Renal cortex interstitium (tissue), 11 donors: ENCODE measurements around the gene CAPN12. TPM values are rescaled to one million over a fixed set of nuclear protein-coding genes. Genes with fewer than 3 reads are reported as not detected.
"Not testable (repeated sequence)": the region's sequence is repeated elsewhere in the genome, so short reads cannot be mapped to it uniquely, and the experiment has no call there.

Source experiments
- DNase-seq, 11 donors: peaks; one replicate each; pipeline ENCODE4 v3.0.0-alpha.2; 2013; ENCODE audit warnings: low read depth in 9 of 11, low spot score in 4 of 11; ENCODE audit errors: extremely low read depth in 1 of 11
- polyA plus RNA-seq, 3 donors: library from polyadenylated mRNA; unstranded; fragments of 120-200 nt; gene quantifications; one replicate each; pipeline ENCODE4 v1.2.1, GENCODE V29; 2013; ENCODE audit not compliant: insufficient read length in 3 of 3

The CAPN12 gene
- polyA plus RNA-seq, 3 donors = 7.8 to 17.4 (median 9.7) TPM

DNA sequence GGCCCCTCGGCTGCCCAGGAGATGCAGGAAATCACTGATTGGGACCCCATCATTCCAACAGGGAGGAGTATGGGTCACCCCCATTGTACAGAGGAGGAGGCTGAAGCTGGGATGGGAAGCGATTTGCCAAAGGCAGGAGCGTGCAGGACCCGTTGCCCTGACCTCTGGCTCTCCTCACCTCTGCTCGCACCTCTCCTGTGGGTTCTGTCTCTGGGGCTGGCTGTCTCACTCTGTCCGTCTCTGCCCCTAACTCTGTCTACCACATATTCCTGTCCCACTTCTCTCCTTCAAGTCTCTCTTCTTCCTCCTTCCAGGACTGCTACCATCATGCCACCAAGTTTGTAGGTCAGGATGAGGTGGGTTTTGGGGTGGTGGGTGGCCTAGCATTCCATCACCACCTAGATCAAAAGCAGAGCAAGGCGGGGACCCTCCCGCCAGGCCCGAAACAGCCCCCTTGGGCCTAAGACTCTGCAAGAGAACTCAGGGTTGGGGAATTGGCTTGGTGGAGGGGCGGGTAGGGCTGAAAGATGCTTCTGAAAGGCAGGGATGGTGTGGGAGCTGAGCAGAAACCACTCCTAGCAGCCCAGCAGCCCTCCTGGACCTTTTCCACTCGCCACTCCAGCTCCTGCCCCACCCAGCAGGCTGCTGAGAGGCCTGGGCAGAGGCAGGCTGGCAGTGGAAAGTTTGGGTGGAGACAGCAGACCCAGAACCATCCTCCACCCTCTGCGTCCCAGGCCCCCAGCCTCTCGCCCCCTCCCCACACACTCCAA lies 30.1 kb upstream of the CAPN12 start:
- no peak for DNase-seq

DNA sequence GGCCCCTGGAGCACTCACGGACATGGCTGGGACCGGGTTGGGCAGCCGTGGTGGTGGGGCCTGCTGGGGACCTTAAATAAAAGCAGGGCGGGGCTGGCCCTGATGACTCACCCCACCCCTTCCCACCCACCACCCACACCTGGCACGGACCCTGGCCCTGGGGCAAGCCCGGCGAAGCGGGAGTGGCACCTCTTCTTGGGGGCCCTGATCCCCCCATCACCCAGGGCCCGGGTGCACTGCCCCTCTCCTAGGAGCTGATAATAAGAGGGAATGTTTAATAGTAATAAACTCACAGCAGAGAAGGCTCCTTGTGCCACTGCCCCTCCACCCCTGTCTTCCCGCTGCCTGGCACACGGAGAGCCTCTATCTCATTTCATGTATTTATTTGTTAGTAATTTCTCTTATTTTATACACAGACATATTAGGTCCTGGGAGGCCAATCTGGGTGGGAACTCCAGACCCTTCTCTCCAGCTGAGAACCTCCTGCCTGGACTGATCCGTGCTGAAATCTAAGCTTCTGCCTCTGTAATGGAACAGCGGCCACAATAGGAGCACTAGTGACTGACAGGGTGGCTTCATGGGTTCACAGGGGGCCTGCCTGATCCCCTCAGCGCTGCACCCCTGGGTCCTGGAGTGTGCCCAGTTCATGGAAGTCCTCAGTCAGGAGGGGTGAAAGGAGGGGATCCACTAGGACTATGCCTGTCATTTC lies 29.3 kb upstream of the CAPN12 start, which contains the start of gene LGALS7:
Gene LGALS7 (minus strand): TSS at position 49 of the 709 bp plus-strand sequence. CDS start 25 bp downstream, at position 24.
- no peak for DNase-seq

DNA sequence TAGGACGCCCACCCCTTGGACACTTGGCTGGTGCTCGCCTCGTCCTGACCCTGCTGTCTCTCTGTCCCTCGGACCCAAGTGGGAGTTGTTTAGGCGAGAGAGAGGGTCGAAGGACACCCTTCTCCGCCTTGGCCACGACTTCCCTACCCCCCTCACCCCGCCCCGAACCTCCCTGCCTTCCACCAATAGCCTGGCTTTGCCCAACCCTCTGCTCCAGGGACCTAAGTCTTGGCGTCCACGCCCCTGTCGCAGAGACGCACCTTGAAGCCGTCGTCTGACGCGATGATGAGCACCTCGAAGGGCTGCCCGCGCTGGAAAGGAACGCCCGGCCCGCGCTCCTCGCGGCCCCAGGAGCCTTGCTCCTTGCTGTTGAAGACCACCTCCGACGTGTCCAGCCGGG lies 27.3 kb upstream of the CAPN12 start:
- not testable (repeated sequence) for DNase-seq

DNA sequence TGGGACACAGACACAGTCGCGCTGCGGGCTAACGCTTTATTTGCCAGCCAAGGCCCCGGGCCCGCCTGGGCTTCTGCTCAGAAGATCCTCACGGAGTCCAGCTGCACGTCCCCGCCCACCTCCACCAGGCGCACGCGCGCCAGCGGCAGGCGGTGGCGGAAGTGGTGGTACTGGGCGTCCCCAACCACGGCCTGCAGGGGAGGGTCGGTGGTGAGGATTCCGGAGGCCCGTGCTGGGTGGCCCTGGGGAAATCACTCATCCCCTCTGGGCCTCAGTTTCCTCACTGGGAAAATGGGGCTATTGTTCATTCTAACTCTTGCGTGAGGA lies 26.6 kb upstream of the CAPN12 start:
- not testable (repeated sequence) for DNase-seq

DNA sequence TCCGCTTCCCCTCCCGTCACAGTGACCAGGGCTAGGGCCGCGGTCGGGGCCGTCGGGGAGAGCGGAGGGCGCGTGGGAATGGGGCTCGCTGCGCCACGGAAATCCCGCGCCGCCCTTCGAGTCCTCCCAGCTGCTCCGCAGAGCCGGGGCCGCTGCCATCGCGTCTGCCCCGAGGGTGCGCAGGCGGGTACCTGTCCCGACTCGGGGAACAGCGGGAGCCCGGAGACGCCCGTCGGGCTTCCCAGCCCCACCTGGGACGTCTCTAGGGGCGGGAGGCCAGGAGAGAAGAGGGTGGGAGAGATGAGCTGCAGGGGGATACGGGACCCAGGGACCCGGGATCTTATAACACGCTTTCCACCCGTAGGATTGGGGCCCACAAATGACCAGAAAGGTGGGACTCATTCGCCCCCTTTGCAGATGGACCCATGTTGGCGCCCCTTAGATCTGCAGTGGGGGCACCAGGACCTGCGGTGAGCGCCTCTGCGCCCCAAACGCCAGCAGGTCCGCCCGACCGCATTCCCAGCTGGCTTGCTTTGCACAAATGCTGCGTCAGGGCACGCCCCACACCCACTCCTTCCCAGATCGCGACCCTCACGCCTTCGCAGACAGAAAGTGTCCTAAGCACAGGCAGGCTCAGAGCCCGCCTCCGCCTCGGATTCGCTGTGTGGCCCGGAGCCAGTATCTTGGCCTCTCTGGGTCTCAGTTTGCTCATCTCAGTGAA lies 26.1 kb upstream of the CAPN12 start:
- not testable (repeated sequence) for DNase-seq

DNA sequence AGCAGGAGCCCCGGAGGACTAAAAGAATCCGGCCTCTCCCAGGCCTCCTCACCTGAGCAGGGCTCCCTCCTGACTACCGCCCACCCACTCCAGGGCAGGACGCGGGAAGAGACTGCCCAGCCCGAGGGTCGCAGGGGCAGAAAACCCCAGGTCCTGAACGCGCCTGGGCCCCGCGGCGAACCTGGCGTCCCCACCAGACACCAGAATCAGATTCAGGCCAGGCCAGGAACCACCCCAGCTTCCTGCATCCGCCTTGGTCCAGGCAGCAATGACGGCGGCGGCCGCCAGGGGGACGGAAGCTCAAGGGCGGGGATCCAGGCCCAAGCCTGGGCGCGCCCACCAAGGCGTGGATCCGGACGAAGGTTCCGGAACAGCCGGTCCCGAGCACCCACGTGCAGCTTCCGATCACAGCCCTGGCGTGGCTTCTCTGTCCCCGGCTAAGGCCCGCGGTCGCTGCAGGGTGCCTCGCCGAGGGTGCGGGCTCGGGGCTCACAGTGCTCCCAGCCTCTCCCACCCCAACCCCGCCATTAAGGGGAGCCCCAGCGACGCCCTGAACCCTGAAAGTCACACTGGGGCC lies 25.4 kb upstream of the CAPN12 start:
- DNase-seq = peak in 10 of 11 donors; percentile 41 to 77 (median 66)

DNA sequence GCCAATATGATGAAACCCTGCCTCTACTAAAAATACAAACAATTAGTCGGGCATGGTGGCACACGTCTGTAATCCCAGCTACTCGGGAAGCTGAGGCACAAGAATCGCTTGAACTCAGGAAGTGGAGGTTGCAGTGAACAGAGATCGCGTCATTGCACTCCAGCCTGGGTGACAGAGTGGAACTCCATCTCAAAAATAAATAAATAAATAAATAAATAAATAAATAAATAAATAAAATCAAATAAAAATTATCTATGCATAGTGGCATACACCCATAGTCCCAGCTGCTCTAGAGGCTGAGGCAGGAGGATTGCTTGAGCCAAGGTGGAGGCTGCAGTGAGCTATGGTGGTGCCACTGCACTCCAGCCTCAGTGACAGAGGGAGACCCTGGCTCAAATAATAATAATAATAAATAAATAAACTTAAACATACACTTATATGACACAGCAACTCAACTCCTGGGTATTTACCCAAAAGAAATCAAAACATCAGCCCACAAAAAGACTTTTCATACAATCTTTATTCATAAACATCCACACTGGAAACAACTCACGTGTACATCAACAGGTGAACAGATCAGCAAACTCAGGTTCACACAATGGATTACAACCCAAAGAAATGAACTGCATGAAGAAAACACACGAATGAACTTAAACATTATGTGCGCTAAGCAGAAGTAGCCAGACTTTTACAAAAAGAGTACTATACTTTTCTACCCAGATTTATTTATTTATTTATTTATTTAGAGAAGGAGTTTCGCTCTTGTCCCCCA lies 22.2 kb upstream of the CAPN12 start:
- no peak for DNase-seq

DNA sequence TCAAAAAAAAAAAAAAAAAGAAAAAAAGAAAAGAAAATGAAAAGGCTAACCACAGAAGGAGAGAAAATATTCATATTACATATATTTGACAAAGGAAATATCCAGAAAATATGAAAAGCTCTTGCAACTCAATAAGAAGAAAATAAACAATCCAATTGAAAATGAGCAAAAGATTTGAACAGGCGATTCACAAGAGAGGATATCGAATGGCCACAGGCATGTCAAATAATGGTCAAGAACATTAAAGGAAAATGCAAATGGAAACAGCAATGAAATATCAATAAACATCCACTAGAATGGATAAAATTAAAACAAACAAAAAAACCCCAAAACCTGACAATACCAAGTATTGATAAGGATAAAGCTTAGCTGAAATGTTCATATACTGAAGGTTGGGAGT lies 20.9 kb upstream of the CAPN12 start:
- no peak for DNase-seq

DNA sequence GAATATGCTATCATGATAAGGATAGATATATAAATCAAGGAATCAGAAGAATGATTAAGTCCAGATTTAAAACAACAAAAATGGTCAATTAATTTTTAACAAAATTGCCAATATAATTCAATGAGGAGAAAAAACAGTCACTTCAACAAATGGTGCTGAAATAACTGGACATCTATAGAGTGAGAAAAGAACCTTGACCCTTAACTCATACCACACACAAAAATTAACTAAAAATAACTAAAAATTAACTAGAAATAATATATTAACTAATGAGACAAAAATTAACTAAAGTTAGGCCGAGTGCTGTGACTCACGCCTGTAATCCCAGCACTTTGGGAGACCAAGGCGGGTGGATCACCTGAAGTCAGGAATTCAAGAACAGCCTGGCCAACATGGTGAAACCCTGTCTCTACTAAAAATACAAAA lies 19.5 kb upstream of the CAPN12 start:
- DNase-seq = no peak

DNA sequence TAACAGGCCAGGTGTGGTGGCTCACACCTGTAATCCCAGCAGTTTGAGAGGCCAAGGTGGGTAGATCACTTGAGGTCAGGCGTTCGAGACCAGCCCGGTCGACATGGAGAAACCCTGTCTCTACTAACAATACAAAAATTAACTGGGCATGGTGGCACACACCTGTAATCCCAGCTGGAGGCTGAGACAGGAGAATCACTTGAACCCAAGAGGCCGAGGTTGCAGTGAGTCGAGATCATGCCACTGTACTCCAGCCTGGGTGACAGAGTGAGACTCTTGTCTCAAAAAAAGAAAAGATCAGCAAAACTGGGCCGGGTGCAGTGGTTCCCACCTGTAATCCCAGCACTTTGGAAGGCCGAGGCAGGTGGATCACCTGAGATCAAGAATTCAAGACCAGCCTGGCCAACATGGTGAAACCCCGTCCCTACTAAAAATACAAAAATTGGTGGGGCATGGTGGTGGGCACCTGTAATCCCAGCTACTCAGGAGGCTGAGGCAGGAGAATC lies 17.7 kb upstream of the CAPN12 start:
- DNase-seq = not testable (repeated sequence)

DNA sequence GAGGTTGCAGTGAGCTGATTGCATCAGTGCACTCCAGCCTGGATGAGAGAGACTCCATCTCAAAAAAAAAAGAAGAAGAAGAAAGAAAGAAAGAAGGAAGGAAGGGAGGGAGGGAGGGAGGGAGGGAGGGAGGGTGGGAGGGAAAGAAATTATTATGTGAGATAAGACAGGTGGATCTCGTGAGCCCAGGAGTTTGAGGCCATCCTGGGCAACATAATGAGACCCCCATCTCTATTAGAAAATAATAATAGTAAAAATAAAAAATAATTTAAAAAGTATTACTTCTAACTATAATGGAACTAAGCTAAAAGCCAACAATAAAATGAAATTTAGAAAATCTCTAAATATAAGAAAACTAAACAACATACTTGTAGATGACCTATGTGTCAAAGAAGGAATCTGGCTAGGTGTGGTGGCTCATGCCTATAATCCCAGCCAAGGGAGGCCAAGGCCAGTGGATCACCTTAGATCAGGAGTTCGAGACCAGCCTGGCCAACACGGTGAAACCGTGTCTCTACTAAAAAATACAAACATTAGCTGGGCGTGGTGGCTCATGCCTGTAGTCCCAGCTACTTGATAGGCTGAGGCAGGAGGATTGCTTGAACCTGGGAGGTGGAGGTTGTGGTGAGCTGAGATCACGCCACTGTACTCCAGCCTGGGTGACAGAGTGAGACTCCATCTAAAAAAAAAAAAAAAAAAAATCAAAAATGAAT lies 16.7 kb upstream of the CAPN12 start:
- DNase-seq = not testable (repeated sequence)

DNA sequence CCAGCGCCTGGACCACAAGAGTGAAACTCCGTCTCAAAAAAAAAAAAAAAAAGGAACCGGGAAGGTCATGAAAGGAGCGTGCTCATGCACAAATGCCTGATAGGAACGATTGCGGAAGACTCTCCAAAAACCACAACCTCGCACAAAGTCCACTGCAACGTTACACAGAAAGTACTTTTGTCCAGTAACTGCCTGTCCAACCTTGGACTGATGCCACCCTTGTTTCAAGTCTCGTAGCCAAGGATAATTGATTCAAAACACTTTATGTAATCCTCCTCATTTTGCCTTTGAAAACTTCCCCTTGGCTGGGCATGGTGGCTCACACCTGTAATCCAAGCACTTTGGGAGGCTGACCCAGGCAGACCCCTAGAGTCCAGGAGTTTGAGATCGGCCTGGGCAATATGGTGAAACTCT lies 15.3 kb upstream of the CAPN12 start:
- no peak for DNase-seq

DNA sequence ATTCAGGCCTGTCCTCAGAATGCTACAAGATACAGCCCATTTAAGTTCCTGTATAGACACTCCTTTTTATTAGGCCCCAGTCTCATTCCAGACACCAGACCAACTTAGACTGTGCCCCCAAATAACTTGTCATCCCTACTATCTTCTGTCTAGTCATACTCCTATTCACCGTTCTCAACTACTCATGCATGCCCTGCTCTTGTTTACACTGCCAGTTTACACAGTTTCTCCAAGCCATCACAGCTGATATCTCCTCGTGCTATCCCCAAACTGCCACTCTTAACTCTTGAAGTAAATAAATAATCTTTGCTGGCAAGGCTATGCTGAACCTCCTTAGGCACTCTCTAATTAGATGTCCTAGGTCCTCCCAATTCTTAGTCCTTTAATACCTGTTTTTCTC lies 9.9 kb upstream of the CAPN12 start:
- DNase-seq = not testable (repeated sequence)

DNA sequence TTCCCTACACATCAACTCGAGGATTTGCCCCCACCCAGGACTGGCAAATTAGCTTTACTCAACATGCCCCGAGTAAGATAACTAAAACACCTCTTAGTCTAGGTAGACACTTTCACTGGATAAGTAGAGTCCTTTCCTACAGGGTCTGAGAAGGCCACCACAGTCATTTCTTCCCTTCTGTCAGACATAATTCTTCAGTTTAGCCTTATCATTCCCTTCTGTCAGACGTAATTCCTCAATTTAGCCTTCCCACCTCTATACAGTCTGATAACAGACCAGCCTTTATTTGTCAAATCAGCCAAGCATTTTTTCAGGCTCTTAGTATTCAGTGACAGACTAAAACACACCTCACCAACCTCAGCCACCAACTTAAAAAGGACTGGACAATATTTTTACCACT lies 9.5 kb upstream of the CAPN12 start:
- not testable (repeated sequence) for DNase-seq

DNA sequence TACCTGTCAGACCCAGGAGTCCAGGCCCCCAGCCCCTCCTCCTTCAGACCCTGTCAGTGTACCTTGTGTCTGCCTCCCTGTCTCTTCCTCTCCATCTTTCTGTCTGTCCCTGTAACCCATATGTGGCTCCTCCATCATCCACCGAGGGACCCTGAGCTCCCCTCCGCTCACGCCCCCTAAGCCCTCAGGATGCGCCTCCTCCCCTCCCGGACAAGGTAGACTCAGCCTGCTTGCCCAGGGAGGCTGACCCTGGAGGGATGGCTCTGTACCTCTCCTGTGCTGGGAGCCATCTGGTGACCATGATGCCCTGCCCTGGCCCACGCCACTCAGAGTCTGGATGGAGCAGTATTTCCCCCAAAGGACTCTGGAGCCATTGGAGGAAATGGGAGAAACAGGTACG lies 1.0 kb upstream of the CAPN12 start:
- DNase-seq = no peak

DNA sequence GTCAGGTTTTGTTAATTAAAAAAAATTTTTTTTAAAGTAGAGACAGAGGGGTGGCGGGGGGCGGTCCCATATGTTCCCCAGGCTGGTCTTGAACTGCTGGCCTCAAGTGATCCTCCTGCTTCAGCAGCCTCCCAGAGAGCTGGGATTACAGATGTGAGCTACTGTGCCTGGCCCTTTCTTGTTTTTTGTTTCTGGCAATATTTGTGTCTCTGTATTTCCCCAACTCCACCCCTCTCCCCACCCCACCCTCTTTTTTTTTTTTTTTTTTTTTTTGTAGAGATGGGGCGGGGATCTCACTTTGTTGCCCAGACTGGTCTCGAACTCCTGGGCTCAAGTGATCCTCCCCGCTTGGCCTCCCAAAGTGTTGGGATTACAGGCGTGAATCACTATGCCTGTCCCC lies 600 bp upstream of the CAPN12 start:
- DNase-seq = no peak

DNA sequence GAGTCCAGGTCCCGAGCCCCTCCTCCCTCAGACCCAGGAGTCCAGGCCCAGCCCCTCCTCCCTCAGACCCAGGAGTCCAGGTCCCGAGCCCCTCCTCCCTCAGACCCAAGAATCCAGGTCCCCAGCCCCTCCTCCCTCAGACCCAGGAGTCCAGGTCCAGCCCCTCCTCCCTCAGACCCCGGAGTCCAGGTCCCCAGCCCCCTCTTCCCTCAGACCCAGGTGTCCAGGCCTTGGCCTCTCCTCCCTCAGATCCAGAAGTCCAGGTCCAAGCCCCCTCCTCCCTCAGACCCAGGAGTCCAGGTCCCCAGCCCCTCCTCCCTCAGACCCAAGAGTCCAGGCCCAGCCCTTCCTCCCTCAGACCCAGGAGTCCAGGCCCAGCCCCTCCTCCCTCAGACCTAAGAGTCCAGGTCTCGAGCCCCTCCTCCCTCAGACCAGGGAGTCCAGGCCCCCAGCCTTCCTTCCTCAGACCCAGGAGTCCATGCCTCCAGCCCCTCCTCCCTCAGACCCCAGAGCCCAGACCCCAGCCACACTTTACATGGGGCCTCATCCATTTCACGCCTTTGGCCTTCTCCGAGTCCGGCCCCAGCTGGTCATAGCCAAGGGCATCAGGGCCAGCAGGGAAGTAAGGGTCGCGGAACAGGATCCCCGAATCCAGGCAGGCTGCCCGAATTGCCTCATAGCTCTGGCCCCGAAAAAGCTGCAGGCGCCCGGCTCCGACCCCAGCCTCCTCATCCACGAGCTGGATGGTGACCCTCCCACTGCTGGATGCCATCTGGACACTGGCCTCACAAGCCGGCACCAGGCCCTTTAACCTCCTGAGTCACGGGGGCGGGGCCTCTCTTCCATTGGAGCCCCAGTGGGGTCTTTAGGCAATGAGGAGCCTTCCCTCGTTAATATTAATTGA lies 628 bp downstream of the CAPN12 start:
- DNase-seq = no peak
